AG04449 (cell line): ENCODE data around the gene PLK3.
"Not testable (repeated sequence)": the region's sequence is repeated elsewhere in the genome, so short reads cannot be mapped to it uniquely, and the experiment has no call there.

Source experiments
- CTCF ChIA-PET: fragments of 350-600 bp; formaldehyde crosslinking; extraction: SDS; loops from one replicate; lab custom pipeline; 2021; ENCODE audit warnings: antibody characterized with exemption; lab: Yijun Ruan, JAX
- POLR2A ChIA-PET: fragments of 400-600, 350-600 bp; formaldehyde crosslinking; extraction: SDS; loops from one replicate; lab custom pipeline; 2020; ENCODE audit warnings: antibody characterized with exemption, inconsistent platforms; lab: Yijun Ruan, JAX
- DNase-seq: peaks from one replicate; pipeline ENCODE4 v3.0.0-alpha.2; 2010; ENCODE audit warnings: low read depth, low spot score
- H3K4me3 ChIP-seq: 2 replicates; pipeline ENCODE4 v1.5.1; 2011; ENCODE audit warnings: low read depth, mild to moderate bottlenecking, control low read depth, low read length
- CTCF ChIP-seq: IDR thresholded peaks from one replicate; pipeline ENCODE4 v1.5.1; 2011; ENCODE audit warnings: mild to moderate bottlenecking, moderate library complexity, low read length, control low read depth, inconsistent platforms; ENCODE audit not compliant: insufficient read depth; ENCODE audit errors: missing control alignments

PLK3 gene

GRCh38 chr1:44819608-44820327, 19.6 kb downstream of the PLK3 start:
- CTCF ChIA-PET = interaction anchor here (0.9 to 2.2 kb wide), 5 partner anchors 10 to 89 kb away, joined by 3 to 6 read pairs (median 5); partner anchors contain the start of genes BTBD19, DYNLT4 and RNU5D-1
- POLR2A ChIA-PET = interaction anchor here (0.6 to 4.9 kb wide), 17 partner anchors 9 to 199 kb away, joined by 3 to 78 read pairs (median 7); partner anchors contain the start of genes BTBD19, DYNLT4, EIF2B3 and HECTD3
- DNase-seq = peak; percentile 83

GRCh38 chr1:44820328-44821239, 20.4 kb downstream of the PLK3 start:
- DNase-seq = no peak
- peak overlapping the region; percentile 59 for H3K4me3 ChIP-seq
- no peak for TF ChIP-seq CTCF
- POLR2A ChIA-PET = interaction anchor here (1.2 to 4.9 kb wide), 2 partner anchors 19 to 166 kb away, joined by 3 to 78 read pairs; partner anchors contain the start of genes EIF2B3 and PLK3
- CTCF ChIA-PET = interaction anchor here (0.9 to 8.0 kb wide), 6 partner anchors 12 to 90 kb away, joined by 3 to 62 read pairs (median 5); partner anchors contain the start of genes BTBD19, DYNLT4 and RNU5D-1

More at GRCh38 chr1:44819608-44820327, 19.6 kb downstream of the PLK3 start:
- no peak for TF ChIP-seq CTCF
- peak overlapping the region; percentile 59 for H3K4me3 ChIP-seq

- DNase-seq = no peak
- ChIA-PET CTCF (interaction anchor here (0.9 to 8.0 kb wide), 4 partner anchors 12 to 91 kb away, joined by 3 to 62 read pairs (median 6); partner anchors contain the start of gene RNU5D-1), POLR2A (interaction anchor here (0.7 to 4.9 kb wide), 7 partner anchors 12 to 191 kb away, joined by 3 to 78 read pairs (median 5); partner anchors contain the start of genes DYNLT4, EIF2B3, PLK3 and UROD)
- no peak overlapping the region for H3K4me3 ChIP-seq
- no peak for TF ChIP-seq CTCF
Measured at GRCh38 chr1:44821240-44821715, 21.1 kb downstream of the PLK3 start.

GRCh38 chr1:44822131-44822701, 22.0 kb downstream of the PLK3 start:
- POLR2A ChIA-PET = interaction anchor here (0.5 to 4.9 kb wide), 8 partner anchors 9 to 190 kb away, joined by 3 to 78 read pairs (median 4); partner anchors contain the start of genes DYNLT4, PLK3 and UROD
- no peak overlapping the region for H3K4me3 ChIP-seq
- DNase-seq = no peak
- CTCF ChIA-PET = interaction anchor here (0.8 to 8.0 kb wide), 6 partner anchors 11 to 481 kb away, joined by 3 to 62 read pairs (median 4); partner anchors contain the start of gene PLK3
- TF ChIP-seq CTCF = no peak

- no peak for DNase-seq
- no peak for TF ChIP-seq CTCF
- ChIA-PET POLR2A (interaction anchor here (0.6 to 4.9 kb wide), 2 partner anchors 12 to 21 kb away, joined by 4 to 78 read pairs; partner anchors contain the start of gene PLK3), CTCF (interaction anchor here (0.8 to 8.0 kb wide), 6 partner anchors 10 to 481 kb away, joined by 3 to 62 read pairs (median 4); partner anchors contain the start of gene PLK3)
- H3K4me3 ChIP-seq = no peak overlapping the region
Measured at GRCh38 chr1:44822981-44823451, 22.8 kb downstream of the PLK3 start.

- POLR2A ChIA-PET, H3K4me3 ChIP-seq, DNase-seq: not testable (repeated sequence)
- CTCF ChIA-PET = interaction anchor here (0.7 to 8.0 kb wide), 3 partner anchors 12 to 95 kb away, joined by 3 to 62 read pairs (median 7); partner anchors contain the start of gene PLK3
Measured at GRCh38 chr1:44824392-44824791, 24.2 kb downstream of the PLK3 start.
